GM12874 (cell line): Measurements from ENCODE around the gene ANAPC4.

Experiments
- TF ChIP-seq, protein P1 (sequence below): IDR thresholded peaks from 2 replicates; pipeline ENCODE4 v1.5.1; 2011; ENCODE audit warnings: low read depth, mild to moderate bottlenecking, control low read depth, low read length, moderate library complexity; ENCODE audit not compliant: insufficient read depth

The ANAPC4 gene

DNA sequence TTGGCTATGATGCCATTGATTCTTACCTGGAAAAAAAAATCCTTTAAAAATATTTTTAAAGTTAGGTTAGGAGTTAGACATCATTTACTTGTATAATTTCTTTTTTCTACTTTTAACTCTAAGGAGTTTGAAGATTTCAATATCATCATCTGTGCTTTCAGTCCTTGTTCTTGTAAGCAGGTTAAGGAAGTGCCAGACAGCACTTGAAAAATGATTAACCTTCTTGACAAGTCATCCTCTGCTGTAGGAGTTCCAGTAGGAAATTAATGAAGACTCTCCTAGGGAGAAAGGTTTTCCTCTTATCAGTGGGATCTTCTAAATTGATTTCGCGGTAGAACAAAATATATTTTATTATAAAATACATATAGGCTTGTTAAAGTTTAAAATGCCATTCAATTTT lies 29.1 kb upstream of the ANAPC4 start:
- TF ChIP-seq, protein P1, sequence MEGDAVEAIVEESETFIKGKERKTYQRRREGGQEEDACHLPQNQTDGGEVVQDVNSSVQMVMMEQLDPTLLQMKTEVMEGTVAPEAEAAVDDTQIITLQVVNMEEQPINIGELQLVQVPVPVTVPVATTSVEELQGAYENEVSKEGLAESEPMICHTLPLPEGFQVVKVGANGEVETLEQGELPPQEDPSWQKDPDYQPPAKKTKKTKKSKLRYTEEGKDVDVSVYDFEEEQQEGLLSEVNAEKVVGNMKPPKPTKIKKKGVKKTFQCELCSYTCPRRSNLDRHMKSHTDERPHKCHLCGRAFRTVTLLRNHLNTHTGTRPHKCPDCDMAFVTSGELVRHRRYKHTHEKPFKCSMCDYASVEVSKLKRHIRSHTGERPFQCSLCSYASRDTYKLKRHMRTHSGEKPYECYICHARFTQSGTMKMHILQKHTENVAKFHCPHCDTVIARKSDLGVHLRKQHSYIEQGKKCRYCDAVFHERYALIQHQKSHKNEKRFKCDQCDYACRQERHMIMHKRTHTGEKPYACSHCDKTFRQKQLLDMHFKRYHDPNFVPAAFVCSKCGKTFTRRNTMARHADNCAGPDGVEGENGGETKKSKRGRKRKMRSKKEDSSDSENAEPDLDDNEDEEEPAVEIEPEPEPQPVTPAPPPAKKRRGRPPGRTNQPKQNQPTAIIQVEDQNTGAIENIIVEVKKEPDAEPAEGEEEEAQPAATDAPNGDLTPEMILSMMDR, result no peak

DNA sequence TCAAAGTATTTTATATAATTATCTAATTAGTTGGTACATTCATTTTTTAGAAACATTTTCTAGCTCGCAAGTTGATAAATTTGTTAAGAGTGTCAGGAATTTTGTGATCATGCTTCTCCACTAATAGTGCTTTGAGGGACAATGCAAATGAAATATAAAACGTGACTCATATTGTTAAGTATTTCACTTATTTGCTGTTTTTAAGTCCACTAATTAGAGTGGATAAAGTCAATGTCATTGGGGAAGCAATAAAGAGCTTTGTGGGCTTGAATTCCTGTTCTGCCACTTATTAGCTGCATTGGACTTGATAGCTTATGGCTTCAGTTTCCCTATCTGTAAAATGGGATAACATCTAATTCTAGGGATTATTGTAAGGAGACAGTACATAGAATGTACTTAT lies 26.5 kb upstream of the ANAPC4 start:
- TF ChIP-seq, protein P1, result no peak

DNA sequence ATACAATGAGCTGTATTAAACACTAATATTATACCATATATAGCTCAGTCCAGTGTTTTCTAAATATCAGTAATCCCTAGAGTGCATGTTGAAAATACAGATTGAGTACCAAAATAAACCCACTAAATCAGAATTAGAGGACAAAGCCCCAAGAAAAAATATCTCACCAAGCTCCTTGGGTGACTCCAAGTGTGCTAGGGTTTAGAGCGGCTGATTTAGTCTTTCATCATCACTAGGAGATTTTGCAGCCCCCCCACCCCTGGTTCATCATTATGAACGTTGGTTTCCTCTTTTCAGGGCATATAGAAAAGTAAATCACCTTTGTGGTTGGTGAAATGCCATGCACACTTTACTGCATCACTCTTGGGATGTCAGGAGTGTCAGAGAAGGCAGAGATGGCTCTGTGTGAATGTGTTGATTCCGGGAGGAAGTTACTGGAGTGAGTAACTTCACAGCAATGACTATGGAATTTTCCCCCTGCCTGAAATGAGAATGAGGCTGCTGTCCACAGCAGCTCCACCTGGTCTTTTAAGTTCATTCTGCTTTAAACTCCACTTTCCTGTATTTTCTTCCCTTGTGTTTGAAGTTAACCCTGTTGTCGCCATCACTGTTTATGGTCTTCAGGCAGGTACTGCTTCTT lies 25.2 kb upstream of the ANAPC4 start:
- TF ChIP-seq, protein P1, result no peak

DNA sequence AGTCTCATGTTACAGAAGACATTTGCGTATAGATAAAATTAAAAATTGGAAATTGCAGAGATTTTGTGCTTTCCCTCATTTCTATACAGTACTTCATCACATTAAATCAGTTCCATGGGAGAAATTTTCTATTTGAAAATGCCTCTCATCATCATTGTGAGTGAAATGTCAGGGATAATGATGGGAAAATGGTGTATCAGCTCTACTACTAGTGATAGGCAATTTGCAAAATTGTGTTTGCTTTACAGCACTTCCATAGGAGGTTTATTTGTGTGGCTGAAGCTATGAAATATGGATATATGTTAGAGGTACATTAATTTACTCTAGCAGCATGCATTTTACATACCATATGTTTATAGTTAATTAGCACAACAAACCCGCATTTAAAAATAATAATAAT lies 21.0 kb upstream of the ANAPC4 start:
- TF ChIP-seq, protein P1, result no peak

DNA sequence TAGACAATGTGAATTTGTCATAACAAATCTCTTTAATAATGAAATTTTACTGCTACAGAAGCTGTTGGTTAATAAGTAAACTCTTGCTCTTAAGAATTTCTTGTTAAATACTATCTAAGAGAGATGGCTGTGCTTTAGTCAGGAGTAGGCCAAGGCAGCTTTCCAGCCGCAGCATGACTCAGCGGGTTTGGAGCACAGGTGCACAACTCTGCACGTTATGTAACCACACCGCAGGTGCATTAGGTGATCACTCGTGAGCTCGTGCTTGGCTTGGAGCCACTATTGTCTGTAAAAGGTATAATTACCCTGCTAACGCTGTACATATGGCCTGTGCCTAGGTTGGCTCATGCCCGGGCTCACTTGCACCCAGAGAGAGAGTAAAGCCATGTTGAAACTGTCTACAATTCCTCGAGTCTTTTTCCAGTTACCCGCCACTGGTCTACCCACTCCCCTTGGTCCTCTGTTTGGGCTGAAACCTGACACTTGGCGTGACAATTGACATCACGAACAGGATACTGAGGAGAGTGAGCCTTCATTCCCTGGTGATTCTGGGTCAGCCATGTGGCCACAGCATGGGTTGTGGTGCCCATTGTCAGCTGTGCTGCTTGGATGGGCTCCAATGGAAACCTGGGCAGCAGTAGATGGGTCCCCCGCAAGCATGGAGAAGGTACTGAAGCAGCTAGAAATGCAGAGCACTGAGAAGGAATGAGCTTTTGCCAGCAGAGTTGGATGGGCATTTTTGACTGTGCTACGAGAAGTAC lies 18.4 kb upstream of the ANAPC4 start:
- TF ChIP-seq, protein P1, result no peak

DNA sequence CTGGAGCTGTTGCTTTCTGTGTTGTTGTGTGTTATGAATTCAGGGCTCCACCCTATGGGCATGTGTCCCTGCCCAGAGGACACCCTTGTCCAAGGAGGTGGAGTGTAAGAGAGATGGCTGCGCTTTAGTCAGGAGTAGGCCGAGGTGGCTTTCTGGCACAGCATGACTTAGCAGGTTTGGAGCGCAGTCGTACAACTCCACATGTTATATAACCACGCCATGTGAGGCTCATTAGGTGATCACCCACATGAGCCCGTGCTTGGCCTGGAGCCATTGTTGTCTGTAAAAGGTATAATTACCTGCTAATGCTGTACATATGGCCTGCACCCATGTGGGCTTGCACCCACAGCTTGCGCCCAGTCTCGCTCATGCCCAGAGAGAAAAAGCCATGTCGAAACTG lies 15.8 kb upstream of the ANAPC4 start:
- TF ChIP-seq, protein P1, result no peak

DNA sequence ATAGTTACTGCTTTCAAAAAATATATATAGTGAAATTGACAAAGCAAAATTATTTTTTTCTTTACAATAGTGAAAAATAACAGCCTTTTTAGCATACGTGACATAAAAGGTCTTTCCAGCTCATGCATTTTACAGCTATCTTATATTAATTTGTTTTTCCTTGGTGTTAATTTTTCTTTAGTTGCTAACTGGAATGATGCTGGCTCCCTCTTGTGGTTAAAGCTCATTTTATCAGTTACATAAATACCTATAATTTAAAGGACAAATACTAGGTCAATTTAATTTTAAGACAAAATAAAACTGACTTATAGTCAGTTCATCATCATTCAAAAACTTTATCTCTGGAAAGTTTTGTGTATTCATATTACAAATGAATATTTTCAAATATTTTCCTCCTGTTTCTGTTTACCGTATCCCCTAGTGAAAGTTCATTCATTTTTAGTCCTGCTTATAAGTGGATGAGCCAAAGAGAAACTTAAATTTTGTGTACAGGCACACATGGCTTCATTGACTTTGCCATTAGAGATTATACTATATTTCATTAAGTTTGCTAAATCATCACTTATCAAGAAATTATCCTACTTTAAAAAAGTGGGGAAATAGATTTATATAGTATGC lies 9.9 kb upstream of the ANAPC4 start:
- TF ChIP-seq, protein P1, result peak; percentile 28; the same call in 1 of the 2 replicates
